K562 (cell line): ENCODE results near the gene MYO1B. TPM values are rescaled to one million over a fixed set of nuclear protein-coding genes. Genes with fewer than 3 reads are reported as not detected.

Experiments used
- ATAC-seq: fragments of 200-7000 bp; cut with Tn5 transposase; 3 replicates; pipeline ENCODE4 v1.9.1; 2020; ENCODE audit warnings: moderate library complexity
- BruUV-seq: library from RNA; stranded (reverse); fragments of 400-500 nt; replicated peaks from 2 replicates; lab custom pipeline; 2021; lab: Mats Ljungman, UMichigan
- CTCF ChIA-PET: fragments of 300-600 bp; formaldehyde crosslinking; extraction: SDS; loops from one replicate; lab custom pipeline; 2021; ENCODE audit warnings: low intra/inter-chr PET ratio; lab: Yijun Ruan, JAX
- POLR2A ChIA-PET: fragments of 300-600, 350-650 bp; sonication (Branson Sonifier 250); formaldehyde crosslinking; extraction: SDS; loops from one replicate; lab custom pipeline; 2021; ENCODE audit warnings: antibody characterized with exemption, inconsistent platforms; lab: Yijun Ruan, JAX
- DNase-seq, 4 experiments: peaks; one replicate each; pipeline versions ENCODE4 v3.0.0 to v3.0.0-alpha.2; 2011 to 2018; ENCODE audit warnings: low spot score in 3 of 4, mixed read lengths in 3 of 4; ENCODE audit errors: extremely low read depth in 1 of 4
- FAIRE-seq: peaks from 2 replicates; lab custom pipeline; 2011; peaks lifted over from hg19 to GRCh38; lab: Jason Lieb, UNC
- H2AFZ ChIP-seq: 2 replicates; pipeline ENCODE4 v1.6.0; 2011; ENCODE audit warnings: low read depth, low read length, control low read depth, inconsistent platforms
- H3K27ac ChIP-seq: fragments of 200-600 bp; 3 replicates; pipeline ENCODE4 v1.8.0; 2011; ENCODE audit warnings: low read depth, mild to moderate bottlenecking, control low read depth, inconsistent platforms, low read length, moderate library complexity, mixed read lengths; ENCODE audit errors: extremely low read depth
- H3K27me3 ChIP-seq, 2 experiments: fragments of 300-600 bp in 1 of 2; 2 replicates in 1 of 2; 3 replicates in 1 of 2; pipeline versions ENCODE4 v1.6.0 to v1.8.0; 2011; ENCODE audit warnings: inconsistent platforms in 2 of 2, low read length in 2 of 2, mild to moderate bottlenecking in 1 of 2, mixed read lengths in 1 of 2, moderate library complexity in 1 of 2; ENCODE audit not compliant: control insufficient read depth in 2 of 2, insufficient read depth in 2 of 2
- H3K36me3 ChIP-seq: fragments of 300-600 bp; 3 replicates; pipeline ENCODE4 v1.8.0; 2011; ENCODE audit warnings: mild to moderate bottlenecking, low read length, inconsistent platforms; ENCODE audit not compliant: control insufficient read depth, insufficient read depth
- H3K4me1 ChIP-seq, 2 experiments: fragments of 200-600 bp in 1 of 2; replicated peaks in 1 of 2; 2 replicates in 1 of 2; 3 replicates in 1 of 2; pipeline versions ENCODE4 v1.5.1 to v1.8.0; 2011; ENCODE audit warnings: inconsistent platforms in 2 of 2, low read length in 2 of 2, mild to moderate bottlenecking in 1 of 2, mixed read lengths in 1 of 2, moderate library complexity in 1 of 2; ENCODE audit not compliant: control insufficient read depth in 2 of 2, insufficient read depth in 2 of 2
- H3K4me2 ChIP-seq: 2 replicates; pipeline ENCODE4 v1.6.1; 2011; ENCODE audit warnings: low read length, control low read depth, inconsistent platforms, mixed read lengths; ENCODE audit not compliant: insufficient read depth
- H3K4me3 ChIP-seq: fragments of 200-600 bp; sonication (generic), shearing (Covaris generic); 2 replicates; pipeline ENCODE4 v1.5.1; 2016; ENCODE audit warnings: control low read depth, inconsistent platforms
- H3K79me2 ChIP-seq: fragments of 200-600 bp; 3 replicates; pipeline ENCODE4 v1.8.0; 2011; ENCODE audit warnings: low read length, inconsistent platforms; ENCODE audit not compliant: control insufficient read depth, insufficient read depth
- H3K9ac ChIP-seq, 2 experiments: 2 replicates each; pipeline versions ENCODE4 v1.6.0 to v1.6.1; 2011; ENCODE audit warnings: low read depth in 2 of 2, low read length in 2 of 2, control low read depth in 1 of 2, inconsistent platforms in 1 of 2, mild to moderate bottlenecking in 1 of 2, mixed read lengths in 1 of 2; ENCODE audit not compliant: insufficient read depth in 1 of 2
- H3K9me1 ChIP-seq: one replicate; pipeline ENCODE4 v1.6.0; 2011; ENCODE audit warnings: inconsistent platforms, mild to moderate bottlenecking, low read length, moderate library complexity; ENCODE audit not compliant: control insufficient read depth, insufficient read depth
- H3K9me3 ChIP-seq: replicated peaks from 2 replicates; pipeline ENCODE4 v1.5.1; 2011; ENCODE audit warnings: low read depth, low read length, inconsistent platforms; ENCODE audit not compliant: control insufficient read depth, insufficient read depth
- H4K20me1 ChIP-seq: replicated peaks from 2 replicates; pipeline ENCODE4 v1.6.1; 2011; ENCODE audit warnings: low read length, inconsistent platforms, mixed read lengths; ENCODE audit not compliant: control insufficient read depth, insufficient read depth
- CAMTA2 ChIP-seq: fragments of 250-450 bp; sonication (Bioruptor Pico); conservative IDR thresholded peaks from 2 replicates; pipeline ENCODE4 v1.5.1; 2022
- CBX2 ChIP-seq: fragments of 200-600 bp; sonication (generic); IDR thresholded peaks from one replicate; pipeline ENCODE4 v1.6.1; 2012; ENCODE audit warnings: mild to moderate bottlenecking, low read length, inconsistent platforms; ENCODE audit not compliant: insufficient read depth, poor library complexity, severe bottlenecking
- E2F1 ChIP-seq: sonication (generic); formaldehyde crosslinking; IDR thresholded peaks from 2 replicates; pipeline ENCODE4 v1.8.1; 2023; ENCODE audit warnings: mild to moderate bottlenecking, missing genetic modification reagents, moderate library complexity
- FOSL1 ChIP-seq: fragments of 200-800 bp; sonication (Bioruptor generic); conservative IDR thresholded peaks from 2 replicates; pipeline ENCODE4 v1.6.1; 2016; ENCODE audit warnings: missing genetic modification characterization, missing compliant biosample characterization
- GATAD2B ChIP-seq: fragments of 450-650 bp; IDR thresholded peaks from 2 replicates; pipeline ENCODE4 v1.6.1; 2017; ENCODE audit warnings: mild to moderate bottlenecking, borderline replicate concordance
- L3MBTL2 ChIP-seq: fragments of 450-650 bp; IDR thresholded peaks from 2 replicates; pipeline ENCODE4 v1.6.1; 2016; ENCODE audit warnings: mild to moderate bottlenecking, moderate library complexity
- MED1 ChIP-seq: sonication (generic); formaldehyde crosslinking; IDR thresholded peaks from 2 replicates; pipeline ENCODE4 v1.8.1; 2023; ENCODE audit warnings: missing genetic modification reagents, borderline replicate concordance
- NCOA4 ChIP-seq: fragments of 450-650 bp; IDR thresholded peaks from 2 replicates; pipeline ENCODE4 v1.6.1; 2018; ENCODE audit warnings: mild to moderate bottlenecking; ENCODE audit not compliant: partially characterized antibody
- POLR2A ChIP-seq: fragments of 450-650 bp; conservative IDR thresholded peaks from 2 replicates; pipeline ENCODE4 v1.6.1; 2016
- SRF ChIP-seq, 2 experiments: fragments of 250-450, 450-650 bp in 1 of 2; sonication (Bioruptor Pico) in 1 of 2; sonication (generic) in 1 of 2; formaldehyde crosslinking; IDR thresholded peaks; 2 replicates each; pipeline versions ENCODE4 v1.5.0 to v1.5.1; 2020 to 2022; ENCODE audit warnings: mild to moderate bottlenecking in 1 of 2, missing genetic modification reagents in 1 of 2
- ZFP30 ChIP-seq: fragments of 250-450 bp; sonication (Bioruptor Pico); IDR thresholded peaks from 2 replicates; pipeline ENCODE4 v1.8.0; 2022; ENCODE audit warnings: moderate library complexity, mild to moderate bottlenecking, inconsistent platforms, borderline replicate concordance
- ZNF436 ChIP-seq: fragments of 250-450, 450-650 bp; sonication (Bioruptor Pico); formaldehyde crosslinking; IDR thresholded peaks from 2 replicates; pipeline ENCODE4 v1.7.0; 2020; ENCODE audit warnings: mild to moderate bottlenecking
- ZNF583 ChIP-seq: fragments of 250-450 bp; sonication (Bioruptor Pico); IDR thresholded peaks from 2 replicates; pipeline ENCODE4 v1.4.0; 2020
- ZNF77 ChIP-seq: fragments of 250-450 bp; sonication (Bioruptor Pico); IDR thresholded peaks from 2 replicates; pipeline ENCODE4 v1.5.0; 2020
- WGBS: fragments of 100-300 bp; shearing (Covaris generic); methylation state at CpG from one replicate; pipeline ENCODE4 v1.1.6; 2016; ENCODE audit warnings: low coverage, mixed read lengths; ENCODE audit not compliant: insufficient coverage; ENCODE audit errors: missing lambda C conversion rate; 5-methylcytosine and 5-hydroxymethylcytosine counted together
- in situ Hi-C: fragments of 300-500 bp; cut with MboI; formaldehyde crosslinking; loops from 4 replicates; pipeline ENCODE4 v1.15.0; 2018; ENCODE audit warnings: inconsistent platforms, mixed read lengths
- intact Hi-C: fragments of 100-400 bp; cut with micrococcal nuclease; formaldehyde crosslinking; loops from 2 replicates; pipeline ENCODE4 v1.14.2; 2022
- polyA plus RNA-seq, 8 experiments: library from polyadenylated mRNA; depleted of rRNA in 4 of 8; stranded (reverse) in 5 of 8; unstranded in 3 of 8; fragments of >200 nt; fragmentation: Nextera tagmentation in 2 of 8; fragmentation: Illumina TruSeq in 1 of 8; extraction: Ambion mirVana in 2 of 8; extraction: Trizol in 1 of 8; gene quantifications; 2 replicates each; pipeline versions ENCODE4 v1.2.1 to v1.2.3, GENCODE V29; 2011 to 2014; ENCODE audit warnings: inconsistent platforms in 1 of 8, missing spikeins in 1 of 8
- total RNA-seq, 7 experiments: library from RNA; depleted of rRNA in 6 of 7; stranded (reverse); fragments of >200 nt in 6 of 7; fragmentation: Illumina TruSeq in 2 of 7; extraction: Trizol in 2 of 7; gene quantifications; 2 replicates each; pipeline versions ENCODE4 v1.2.1 to v1.2.3, GENCODE V29; 2011 to 2021; ENCODE audit warnings: low replicate concordance in 1 of 7

MYO1B gene
- total and polyA plus RNA-seq, 9 of the 15 experiments (the other 6 are each of a cell fraction or from before 2014, with no cell fraction given) = 0.04 to 0.33 (median 0.20) TPM; not detected in 5

DNA sequence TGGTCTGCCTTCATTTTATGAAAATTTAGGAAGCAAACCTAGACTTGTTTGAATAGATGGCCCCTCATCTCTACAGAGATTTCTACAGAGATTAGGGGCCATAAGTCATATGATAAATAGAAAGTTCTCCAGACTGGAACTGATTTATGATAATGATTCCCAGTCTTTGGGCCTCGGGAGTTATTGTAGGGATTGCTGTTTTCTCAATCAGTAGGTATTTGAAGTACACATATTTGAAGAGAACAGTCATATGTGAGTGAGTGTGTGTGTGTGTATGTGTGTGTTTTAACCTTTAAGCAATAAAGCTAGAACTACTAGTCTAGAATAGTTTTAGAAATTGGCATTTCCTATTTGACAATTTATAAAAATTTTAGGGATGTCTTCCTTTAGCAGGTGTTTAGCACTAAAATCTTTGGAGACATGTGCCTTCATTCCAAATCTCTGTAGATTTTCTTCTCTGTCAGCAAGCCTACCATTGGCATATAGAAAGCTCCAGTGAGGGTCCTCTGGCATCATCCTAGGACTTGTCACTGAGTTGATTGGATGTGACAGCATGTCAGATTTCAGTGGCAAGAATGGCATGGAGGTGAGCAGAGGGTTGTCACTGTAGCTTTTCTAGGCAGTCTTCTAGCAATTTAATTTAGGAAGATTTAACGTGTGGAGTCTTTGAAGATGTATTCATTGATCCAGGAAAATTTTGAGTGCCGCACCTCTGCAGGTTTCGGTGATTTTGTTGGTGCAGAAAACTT, 71.2 kb downstream of the MYO1B start:
- no peak for TF ChIP-seq FOSL1 (tag)
- TF ChIP-seq ZNF77 = no peak
- TF ChIP-seq MED1 (CRISPR knock-in tag) = no peak
- no peak for TF ChIP-seq ZFP30 (CRISPR knock-in tag)
- no peak for TF ChIP-seq L3MBTL2
- TF ChIP-seq ZNF583 = no peak
- TF ChIP-seq GATAD2B = no peak
- TF ChIP-seq POLR2A = no peak
- TF ChIP-seq CBX2 = no peak
- no peak for TF ChIP-seq CAMTA2 (CRISPR knock-in tag)
- TF ChIP-seq E2F1 (CRISPR knock-in tag) = no peak
- TF ChIP-seq NCOA4 = no peak
- TF ChIP-seq ZNF436 (CRISPR knock-in tag) = no peak
- TF ChIP-seq SRF (CRISPR knock-in tag; IDR thresholded peaks at IDR 0.05) = no peak
- intact Hi-C loops (no loop called here), in situ Hi-C loops (no loop called here)
- no peaks in the 10 kb centered on the region for H3K4me1 ChIP-seq
- 0% methylated on average over 4 of the region's 4 CpGs for whole genome bisulfite sequencing
- no peaks in the 10 kb centered on the region for H4K20me1 ChIP-seq
- no peak overlapping the region for H3K27ac ChIP-seq
- H3K4me2 ChIP-seq = no peak overlapping the region
- no TSS peak for BruUV-seq
- no peaks in the 10 kb centered on the region for H3K79me2 ChIP-seq
- no peaks in the 10 kb centered on the region for H3K9me3 ChIP-seq
- ChIA-PET POLR2A (interaction anchor here (1.3 kb wide), 1 partner anchor 16 kb away, joined by 3 read pairs; no protein-coding TSS in a partner anchor), CTCF (no interaction called here)
- H3K9ac ChIP-seq = no peak overlapping the region
- H2AFZ ChIP-seq = no peak overlapping the region
- H3K4me3 ChIP-seq = no peak overlapping the region
- no peaks in the 10 kb centered on the region for H3K36me3 ChIP-seq
- FAIRE-seq (no peak), DNase-seq (no peak), ATAC-seq (no peak)
- H3K27me3 ChIP-seq = no peaks in the 10 kb centered on the region
- no peaks in the 10 kb centered on the region for H3K9me1 ChIP-seq
